Measurements from ENCODE around the gene ZNF689. TPM values are rescaled to one million over a fixed set of nuclear protein-coding genes. Genes with fewer than 3 reads are reported as not detected.

ZNF689 gene
- total and polyA plus RNA-seq, 2 of the 13 experiments (the other 11 are each of a cell fraction or from before 2014, with no cell fraction given), result 9.7 to 19.5 TPM

DNA sequence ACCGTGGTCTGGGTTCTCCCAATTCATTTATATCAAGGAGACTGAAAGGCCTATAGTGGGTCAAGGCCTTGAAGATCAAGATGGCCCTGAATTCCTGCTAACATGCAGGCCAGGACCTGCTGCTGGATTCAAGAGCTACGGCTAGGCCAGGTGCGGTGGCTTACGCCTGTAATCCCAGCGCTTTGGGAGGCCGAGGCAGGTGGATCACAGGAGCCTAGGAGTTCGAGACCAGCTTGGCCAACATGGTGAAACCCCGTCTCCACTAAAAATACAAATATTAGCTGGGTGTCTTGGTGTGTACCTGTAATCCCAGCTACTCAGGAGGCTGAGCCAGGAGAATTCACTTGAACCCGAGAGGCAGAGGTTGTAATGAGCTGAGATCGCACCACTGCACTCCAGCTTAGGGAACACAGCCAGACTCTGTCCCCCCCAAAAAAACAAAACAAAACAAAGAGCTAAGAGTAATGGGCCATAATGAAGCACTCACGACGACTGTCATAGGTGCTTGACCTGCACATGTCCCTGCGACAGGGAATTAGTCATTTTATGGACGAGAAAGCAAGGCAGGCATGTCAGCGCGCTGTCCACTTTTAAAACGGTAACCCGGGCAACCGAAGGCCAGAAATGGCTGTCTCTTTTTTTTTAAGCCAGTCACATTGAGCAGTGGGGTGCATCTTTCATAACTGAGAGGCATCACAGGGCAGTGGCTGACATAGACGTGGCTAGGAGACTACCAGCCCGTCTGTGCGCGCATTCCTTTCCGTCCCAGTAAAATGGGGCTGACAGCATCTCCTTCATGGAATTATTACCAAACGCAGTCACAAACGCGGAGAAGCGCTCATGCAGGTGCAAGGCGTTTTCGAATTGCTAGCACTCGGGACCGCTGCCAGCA is 47.0 kb upstream of the ZNF689 start (continued):
- TF ChIP-seq ZBTB37 (CRISPR knock-in tag; IDR thresholded peaks at IDR 0.05), result no peak
- no peak for TF ChIP-seq ZNF350 (CRISPR knock-in tag; IDR thresholded peaks at IDR 0.05; ENCODE audit: borderline replicate concordance, low read depth)
- no peak for TF ChIP-seq SNAPC2 (CRISPR knock-in tag; IDR thresholded peaks at IDR 0.05)
- no peak; the same call in 1 of the 2 replicates for TF ChIP-seq ZNF619 (CRISPR knock-in tag; IDR thresholded peaks at IDR 0.05)
- TF ChIP-seq TBL1XR1 (IDR thresholded peaks at IDR 0.05; ENCODE audit: borderline replicate concordance, low read length, partially characterized antibody), result no peak
- TF ChIP-seq FIP1L1 (IDR thresholded peaks at IDR 0.05; ENCODE audit: borderline replicate concordance, insufficient read depth, low read depth, low read length), result no peak
- TF ChIP-seq DZIP1 (CRISPR knock-in tag; IDR thresholded peaks at IDR 0.05), result no peak
- TF ChIP-seq ZNF891 (CRISPR knock-in tag; IDR thresholded peaks at IDR 0.05), result peak; percentile 89; the same call in 1 of the 2 replicates
- no peak for TF ChIP-seq ZMAT5 (CRISPR knock-in tag; IDR thresholded peaks at IDR 0.05; ENCODE audit: borderline replicate concordance, low read depth)
- TF ChIP-seq REPIN1 (CRISPR knock-in tag; IDR thresholded peaks at IDR 0.05; ENCODE audit: borderline replicate concordance, low read depth), result no peak
- TF ChIP-seq HIVEP1 (CRISPR knock-in tag; IDR thresholded peaks at IDR 0.05), result no peak
- TF ChIP-seq RFX1 (IDR thresholded peaks at IDR 0.05), result peak; percentile 58; the same call in 1 of the 2 replicates
- TF ChIP-seq, protein P1, sequence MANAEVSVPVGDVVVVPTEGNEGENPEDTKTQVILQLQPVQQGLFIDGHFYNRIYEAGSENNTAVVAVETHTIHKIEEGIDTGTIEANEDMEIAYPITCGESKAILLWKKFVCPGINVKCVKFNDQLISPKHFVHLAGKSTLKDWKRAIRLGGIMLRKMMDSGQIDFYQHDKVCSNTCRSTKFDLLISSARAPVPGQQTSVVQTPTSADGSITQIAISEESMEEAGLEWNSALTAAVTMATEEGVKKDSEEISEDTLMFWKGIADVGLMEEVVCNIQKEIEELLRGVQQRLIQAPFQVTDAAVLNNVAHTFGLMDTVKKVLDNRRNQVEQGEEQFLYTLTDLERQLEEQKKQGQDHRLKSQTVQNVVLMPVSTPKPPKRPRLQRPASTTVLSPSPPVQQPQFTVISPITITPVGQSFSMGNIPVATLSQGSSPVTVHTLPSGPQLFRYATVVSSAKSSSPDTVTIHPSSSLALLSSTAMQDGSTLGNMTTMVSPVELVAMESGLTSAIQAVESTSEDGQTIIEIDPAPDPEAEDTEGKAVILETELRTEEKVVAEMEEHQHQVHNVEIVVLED (CRISPR knock-in tag; IDR thresholded peaks at IDR 0.05; ENCODE audit: borderline replicate concordance), result no peak
- TF ChIP-seq ONECUT2 (CRISPR knock-in tag; IDR thresholded peaks at IDR 0.05), result no peak
- peak; percentile 91; the same call in 1 of the 2 replicates for TF ChIP-seq ZNF224 (CRISPR knock-in tag; IDR thresholded peaks at IDR 0.05)
- TF ChIP-seq, protein P2, sequence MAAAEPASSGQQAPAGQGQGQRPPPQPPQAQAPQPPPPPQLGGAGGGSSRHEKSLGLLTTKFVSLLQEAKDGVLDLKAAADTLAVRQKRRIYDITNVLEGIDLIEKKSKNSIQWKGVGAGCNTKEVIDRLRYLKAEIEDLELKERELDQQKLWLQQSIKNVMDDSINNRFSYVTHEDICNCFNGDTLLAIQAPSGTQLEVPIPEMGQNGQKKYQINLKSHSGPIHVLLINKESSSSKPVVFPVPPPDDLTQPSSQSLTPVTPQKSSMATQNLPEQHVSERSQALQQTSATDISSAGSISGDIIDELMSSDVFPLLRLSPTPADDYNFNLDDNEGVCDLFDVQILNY (CRISPR knock-in tag; conservative IDR thresholded peaks at IDR 0.05), result no peak

All from HepG2 (cell line).